ENCODE results near the gene BRD3.
"Not testable (repeated sequence)": the region's sequence is repeated elsewhere in the genome, so short reads cannot be mapped to it uniquely, and the experiment has no call there.

GRCh38 chr9:134101133-134101532, 33.3 kb upstream of the BRD3 start:
- not testable (repeated sequence) for TF ChIP-seq CTCF (conservative IDR thresholded peaks at IDR 0.05); EZH2 (IDR thresholded peaks at IDR 0.05; ENCODE audit: low read depth)
